ENCODE data around the gene SLC4A1. TPM values are rescaled to one million over a fixed set of nuclear protein-coding genes. Genes with fewer than 3 reads are reported as not detected.

SLC4A1 gene
- polyA plus RNA-seq, 1 of the 3 experiments (the other 2 are of a cell fraction) = not detected

DNA sequence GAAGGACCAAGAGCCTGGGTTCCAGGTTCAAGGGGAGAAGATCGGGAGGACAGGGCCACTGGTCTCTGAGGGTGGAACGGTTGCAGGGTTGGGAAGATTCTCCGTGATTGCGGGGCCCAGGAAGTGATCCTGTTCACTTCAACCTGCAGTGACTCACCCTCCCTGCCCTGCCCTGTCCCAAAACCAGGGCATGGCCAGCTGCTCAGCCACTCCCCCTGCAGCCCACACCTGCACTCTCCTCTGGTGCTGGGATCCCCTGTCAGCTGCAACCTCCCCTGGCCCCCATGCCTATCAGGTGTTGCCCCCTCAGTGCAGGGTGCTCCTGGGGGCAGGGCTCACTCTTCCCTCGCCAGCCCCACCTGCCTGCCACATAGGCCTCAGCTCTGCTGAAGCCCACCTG is 41.5 kb upstream of the SLC4A1 start:
- H3K27me3 ChIP-seq (ENCODE audit: insufficient read depth) = no peaks in the 10 kb centered on the region
- H3K27ac ChIP-seq (ENCODE audit: low read depth in 2 of 2, low read length in 1 of 2) = no peak overlapping the region; a peak in 1 of 4 replicates
- TF ChIP-seq, protein P1, sequence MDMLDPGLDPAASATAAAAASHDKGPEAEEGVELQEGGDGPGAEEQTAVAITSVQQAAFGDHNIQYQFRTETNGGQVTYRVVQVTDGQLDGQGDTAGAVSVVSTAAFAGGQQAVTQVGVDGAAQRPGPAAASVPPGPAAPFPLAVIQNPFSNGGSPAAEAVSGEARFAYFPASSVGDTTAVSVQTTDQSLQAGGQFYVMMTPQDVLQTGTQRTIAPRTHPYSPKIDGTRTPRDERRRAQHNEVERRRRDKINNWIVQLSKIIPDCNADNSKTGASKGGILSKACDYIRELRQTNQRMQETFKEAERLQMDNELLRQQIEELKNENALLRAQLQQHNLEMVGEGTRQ (IDR thresholded peaks at IDR 0.05; ENCODE audit: borderline replicate concordance, low read depth, low read length) = no peak
- TF ChIP-seq NFIC (IDR thresholded peaks at IDR 0.05; ENCODE audit: borderline replicate concordance) (no peak), EP300 (IDR thresholded peaks at IDR 0.05; ENCODE audit: borderline replicate concordance in 1 of 2, low read depth in 1 of 2, low read length in 1 of 2) (no peak), TAF1 (IDR thresholded peaks at IDR 0.05; ENCODE audit: borderline replicate concordance, low read depth, low read length) (no peak), MXI1 (IDR thresholded peaks at IDR 0.05; ENCODE audit: low read depth, low read length) (no peak), POLR2AphosphoS5 (IDR thresholded peaks at IDR 0.05; ENCODE audit: low read depth, low read length) (no peak)
- no peaks in the 10 kb centered on the region for H3K9me2 ChIP-seq
- no peak for DNase-seq
- no peaks in the 10 kb centered on the region for H4K20me1 ChIP-seq (ENCODE audit: insufficient read depth)
- no peak overlapping the region for H2AFZ ChIP-seq (ENCODE audit: low read depth)
- H3K9me3 ChIP-seq = no peaks in the 10 kb centered on the region
- peak overlapping the region; percentile 80 for H3K4me2 ChIP-seq
- H3K4me1 ChIP-seq (ENCODE audit: control insufficient read depth in 1 of 2, insufficient read depth in 2 of 2, low read depth in 1 of 2, low read length in 1 of 2) = peaks cover 0 to 31% of the 10 kb centered on the region in 2 experiments; a peak in 1 of 4 replicates
- H3K9ac ChIP-seq = no peak overlapping the region
- POLR2A ChIA-PET = interaction anchor here (1.6 to 4.4 kb wide), 4 partner anchors 10 to 90 kb away, joined by 4 to 34 read pairs (median 22); partner anchors contain the start of gene SLC25A39
- H3K4me3 ChIP-seq (ENCODE audit: low read depth in 2 of 2, low read length in 1 of 2) = peak overlapping the region; percentile 52 to 60
- WGBS (ENCODE audit: low lambda C conversion rate) = 39% methylated on average over 4 of the region's 5 CpGs
- no peaks in the 10 kb centered on the region for H3F3A ChIP-seq (replicated peaks; ENCODE audit: insufficient read depth)
- no peaks in the 10 kb centered on the region for H3K79me2 ChIP-seq (ENCODE audit: insufficient read depth)
- CTCF ChIA-PET = interaction anchor here (0.7 to 5.7 kb wide), 4 partner anchors 15 to 124 kb away, joined by 3 to 37 read pairs (median 4); partner anchors contain the start of genes GRN, SLC25A39 and UBTF
- no peaks in the 10 kb centered on the region for H3K36me3 ChIP-seq (replicated peaks in 1 of 2; ENCODE audit: control insufficient read depth in 1 of 2, insufficient read depth in 2 of 2, low read length in 1 of 2)

DNA sequence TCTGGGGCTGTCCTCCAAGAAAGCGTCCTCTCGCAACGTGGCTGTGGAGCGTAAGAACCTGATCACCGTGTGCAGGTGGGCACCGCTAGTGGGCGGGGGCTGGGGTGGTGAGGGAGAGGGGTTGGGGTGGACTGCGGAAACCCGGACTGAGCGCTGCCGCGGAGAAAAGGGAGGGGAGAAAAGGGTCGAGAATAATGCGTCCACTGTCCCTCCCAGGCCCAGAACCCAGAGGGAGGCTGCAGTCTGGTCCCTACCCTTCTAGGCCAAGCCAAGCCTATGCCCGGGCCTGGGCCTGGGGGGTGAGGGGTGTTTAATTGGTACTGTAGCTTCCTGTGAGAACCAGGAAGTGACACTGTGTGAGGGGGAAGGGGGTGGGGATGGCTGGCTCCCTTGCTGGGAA is 40.9 kb upstream of the SLC4A1 start:
- POLR2A ChIA-PET = interaction anchor here (1.0 to 4.4 kb wide), 9 partner anchors 11 to 122 kb away, joined by 3 to 34 read pairs (median 4); partner anchors contain the start of genes SLC25A39 and TMUB2
- Histone ChIP-seq H3F3A (replicated peaks; ENCODE audit: insufficient read depth) (no peaks in the 10 kb centered on the region), H3K4me1 (ENCODE audit: control insufficient read depth in 1 of 2, insufficient read depth in 2 of 2, low read depth in 1 of 2, low read length in 1 of 2) (peaks cover 0 to 31% of the 10 kb centered on the region in 2 experiments; a peak in 1 of 4 replicates), H4K20me1 (ENCODE audit: insufficient read depth) (no peaks in the 10 kb centered on the region), H3K9me3 (no peaks in the 10 kb centered on the region), H3K79me2 (ENCODE audit: insufficient read depth) (no peaks in the 10 kb centered on the region), H3K4me3 (ENCODE audit: low read depth in 2 of 2, low read length in 1 of 2) (peak overlapping the region; percentile 52 to 60), H2AFZ (ENCODE audit: low read depth) (no peak overlapping the region), H3K27me3 (ENCODE audit: insufficient read depth) (no peaks in the 10 kb centered on the region), H3K9me2 (no peaks in the 10 kb centered on the region), H3K27ac (ENCODE audit: low read depth in 2 of 2, low read length in 1 of 2) (peak overlapping the region in 1 of 2 experiments; percentile 79; a peak in 2 of 4 replicates), H3K4me2 (peak overlapping the region; percentile 80), H3K9ac (no peak overlapping the region), H3K36me3 (replicated peaks in 1 of 2; ENCODE audit: control insufficient read depth in 1 of 2, insufficient read depth in 2 of 2, low read length in 1 of 2) (no peaks in the 10 kb centered on the region)
- TF ChIP-seq RCOR1 (IDR thresholded peaks at IDR 0.05; ENCODE audit: low read length) = no peak
- TF ChIP-seq, protein P2, sequence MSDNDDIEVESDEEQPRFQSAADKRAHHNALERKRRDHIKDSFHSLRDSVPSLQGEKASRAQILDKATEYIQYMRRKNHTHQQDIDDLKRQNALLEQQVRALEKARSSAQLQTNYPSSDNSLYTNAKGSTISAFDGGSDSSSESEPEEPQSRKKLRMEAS (IDR thresholded peaks at IDR 0.05; ENCODE audit: low read depth) = no peak
- peak; percentile 25; the same call in 1 of the 2 replicates for TF ChIP-seq MXI1 (IDR thresholded peaks at IDR 0.05; ENCODE audit: low read depth, low read length)
- TF ChIP-seq GABPA (IDR thresholded peaks at IDR 0.05; ENCODE audit: low read depth) = 0 out of 2 replicates have a peak, but pooled peaks have one; percentile 28
- TF ChIP-seq JUND (IDR thresholded peaks at IDR 0.05) = no peak
- WGBS (ENCODE audit: low lambda C conversion rate) = 36% methylated on average over 13 of the region's 15 CpGs
- peak; percentile 73 for DNase-seq
- CTCF ChIA-PET = interaction anchor here (0.7 to 5.7 kb wide), 5 partner anchors 10 to 88 kb away, joined by 3 to 37 read pairs (median 5); partner anchors contain the start of genes GRN, SLC25A39 and UBTF
